Liver (tissue), 3 donors: Measurements from ENCODE around the gene MRGPRF.

Source experiments
- ATF3 ChIP-seq: IDR thresholded peaks from 2 replicates; pipeline ENCODE4 v1.6.1; 2016; ENCODE audit warnings: antibody characterized with exemption
- EGR1 ChIP-seq, 2 donors: IDR thresholded peaks; 2 replicates each; pipeline ENCODE4 v1.6.1; 2016 to 2018; ENCODE audit warnings: antibody characterized with exemption in 2 of 2, low read depth in 2 of 2
- GABPA ChIP-seq, 2 donors: IDR thresholded peaks in 1 of 2; conservative IDR thresholded peaks in 1 of 2; 2 replicates each; pipeline ENCODE4 v1.6.1; 2016; ENCODE audit warnings: antibody characterized with exemption in 2 of 2, mild to moderate bottlenecking in 1 of 2, moderate library complexity in 1 of 2
- MAX ChIP-seq: IDR thresholded peaks from 2 replicates; pipeline ENCODE4 v1.6.1; 2016; ENCODE audit warnings: antibody characterized with exemption
- RAD21 ChIP-seq, 2 donors: IDR thresholded peaks; 2 replicates each; pipeline ENCODE4 v1.6.1; 2016; ENCODE audit warnings: antibody characterized with exemption in 2 of 2, mild to moderate bottlenecking in 2 of 2
- TAF1 ChIP-seq: conservative IDR thresholded peaks from 2 replicates; pipeline ENCODE4 v1.6.1; 2016; ENCODE audit warnings: antibody characterized with exemption, mild to moderate bottlenecking
- YY1 ChIP-seq: IDR thresholded peaks from 2 replicates; pipeline ENCODE4 v1.6.1; 2016; ENCODE audit warnings: antibody characterized with exemption, mild to moderate bottlenecking
- TF ChIP-seq, protein P1 (sequence below): fragments of 150-350 bp; IDR thresholded peaks from 2 replicates; pipeline ENCODE4 v1.5.1; 2017; ENCODE audit warnings: improper control_type of control experiment, low read depth, low read length; ENCODE audit not compliant: missing input control
- TF ChIP-seq, protein P2 (sequence below): IDR thresholded peaks from 2 replicates; pipeline ENCODE4 v1.6.1; 2016; ENCODE audit warnings: antibody characterized with exemption, mild to moderate bottlenecking
- donor health status: healthy.
- donor health status: healthy.

GRCh38 chr11:68976095-68976494, 37.0 kb downstream of the MRGPRF start:
- TF ChIP-seq, protein P1, sequence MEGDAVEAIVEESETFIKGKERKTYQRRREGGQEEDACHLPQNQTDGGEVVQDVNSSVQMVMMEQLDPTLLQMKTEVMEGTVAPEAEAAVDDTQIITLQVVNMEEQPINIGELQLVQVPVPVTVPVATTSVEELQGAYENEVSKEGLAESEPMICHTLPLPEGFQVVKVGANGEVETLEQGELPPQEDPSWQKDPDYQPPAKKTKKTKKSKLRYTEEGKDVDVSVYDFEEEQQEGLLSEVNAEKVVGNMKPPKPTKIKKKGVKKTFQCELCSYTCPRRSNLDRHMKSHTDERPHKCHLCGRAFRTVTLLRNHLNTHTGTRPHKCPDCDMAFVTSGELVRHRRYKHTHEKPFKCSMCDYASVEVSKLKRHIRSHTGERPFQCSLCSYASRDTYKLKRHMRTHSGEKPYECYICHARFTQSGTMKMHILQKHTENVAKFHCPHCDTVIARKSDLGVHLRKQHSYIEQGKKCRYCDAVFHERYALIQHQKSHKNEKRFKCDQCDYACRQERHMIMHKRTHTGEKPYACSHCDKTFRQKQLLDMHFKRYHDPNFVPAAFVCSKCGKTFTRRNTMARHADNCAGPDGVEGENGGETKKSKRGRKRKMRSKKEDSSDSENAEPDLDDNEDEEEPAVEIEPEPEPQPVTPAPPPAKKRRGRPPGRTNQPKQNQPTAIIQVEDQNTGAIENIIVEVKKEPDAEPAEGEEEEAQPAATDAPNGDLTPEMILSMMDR = no peak
- TF ChIP-seq, protein P2, sequence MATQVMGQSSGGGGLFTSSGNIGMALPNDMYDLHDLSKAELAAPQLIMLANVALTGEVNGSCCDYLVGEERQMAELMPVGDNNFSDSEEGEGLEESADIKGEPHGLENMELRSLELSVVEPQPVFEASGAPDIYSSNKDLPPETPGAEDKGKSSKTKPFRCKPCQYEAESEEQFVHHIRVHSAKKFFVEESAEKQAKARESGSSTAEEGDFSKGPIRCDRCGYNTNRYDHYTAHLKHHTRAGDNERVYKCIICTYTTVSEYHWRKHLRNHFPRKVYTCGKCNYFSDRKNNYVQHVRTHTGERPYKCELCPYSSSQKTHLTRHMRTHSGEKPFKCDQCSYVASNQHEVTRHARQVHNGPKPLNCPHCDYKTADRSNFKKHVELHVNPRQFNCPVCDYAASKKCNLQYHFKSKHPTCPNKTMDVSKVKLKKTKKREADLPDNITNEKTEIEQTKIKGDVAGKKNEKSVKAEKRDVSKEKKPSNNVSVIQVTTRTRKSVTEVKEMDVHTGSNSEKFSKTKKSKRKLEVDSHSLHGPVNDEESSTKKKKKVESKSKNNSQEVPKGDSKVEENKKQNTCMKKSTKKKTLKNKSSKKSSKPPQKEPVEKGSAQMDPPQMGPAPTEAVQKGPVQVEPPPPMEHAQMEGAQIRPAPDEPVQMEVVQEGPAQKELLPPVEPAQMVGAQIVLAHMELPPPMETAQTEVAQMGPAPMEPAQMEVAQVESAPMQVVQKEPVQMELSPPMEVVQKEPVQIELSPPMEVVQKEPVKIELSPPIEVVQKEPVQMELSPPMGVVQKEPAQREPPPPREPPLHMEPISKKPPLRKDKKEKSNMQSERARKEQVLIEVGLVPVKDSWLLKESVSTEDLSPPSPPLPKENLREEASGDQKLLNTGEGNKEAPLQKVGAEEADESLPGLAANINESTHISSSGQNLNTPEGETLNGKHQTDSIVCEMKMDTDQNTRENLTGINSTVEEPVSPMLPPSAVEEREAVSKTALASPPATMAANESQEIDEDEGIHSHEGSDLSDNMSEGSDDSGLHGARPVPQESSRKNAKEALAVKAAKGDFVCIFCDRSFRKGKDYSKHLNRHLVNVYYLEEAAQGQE = no peak
- TF ChIP-seq GABPA (IDR thresholded peaks at IDR 0.05 in 1 of 2, conservative IDR thresholded peaks at IDR 0.05 in 1 of 2) (no peak), RAD21 (IDR thresholded peaks at IDR 0.05) (no peak), YY1 (no peak), TAF1 (no peak), EGR1 (IDR thresholded peaks at IDR 0.05; ENCODE audit: low read depth in 2 of 2) (no peak), ATF3 (no peak), MAX (no peak)
